HTERT RPE-1 (cell line): ENCODE measurements around the gene TPSG1.

Experiments used
- in situ Hi-C: fragments of 300-500 bp; cut with MboI; formaldehyde crosslinking; loops from 4 replicates; pipeline ENCODE4 v1.14.3; 2020; ENCODE audit warnings: low sequenced_read_pairs

The TPSG1 gene

GRCh38 chr16:1180549-1181403 is 44.3 kb downstream of the TPSG1 start:
- in situ Hi-C loops, result no loop called here

- in situ Hi-C loops, result no loop called here
These were observed 46.7 kb downstream of the TPSG1 start for GRCh38 chr16:1178295-1178910.

- in situ Hi-C loops, result no loop called here
These were observed 47.3 kb downstream of the TPSG1 start for GRCh38 chr16:1177750-1178149.

GRCh38 chr16:1177053-1177452 is 48.0 kb downstream of the TPSG1 start:
- in situ Hi-C loops, result no loop called here

GRCh38 chr16:1176280-1176897 is 48.7 kb downstream of the TPSG1 start:
- in situ Hi-C loops, result no loop called here

- in situ Hi-C loops, result no loop called here
These were observed 49.3 kb downstream of the TPSG1 start for GRCh38 chr16:1175566-1176279.

GRCh38 chr16:1174477-1175357 is 50.4 kb downstream of the TPSG1 start:
- in situ Hi-C loops, result no loop called here

- in situ Hi-C loops, result no loop called here
These were observed 51.1 kb downstream of the TPSG1 start for GRCh38 chr16:1173788-1174451.

GRCh38 chr16:1172651-1173050 is 52.4 kb downstream of the TPSG1 start:
- in situ Hi-C loops, result no loop called here

GRCh38 chr16:1171854-1172428 is 53.1 kb downstream of the TPSG1 start:
- in situ Hi-C loops, result no loop called here
